Panc1 (cell line): ENCODE measurements around the gene ACSL5. TPM values are rescaled to one million over a fixed set of nuclear protein-coding genes. Genes with fewer than 3 reads are reported as not detected.
A peak's percentile ranks its signal among the peaks of the same experiment; 100 is the strongest.

Experiments used
- ATAC-seq: fragments of 200-7000 bp; cut with Tn5 transposase; 2 replicates; pipeline ENCODE4 v1.9.1; 2020; ENCODE audit warnings: mild to moderate bottlenecking, moderate library complexity
- BruUV-seq: library from RNA; stranded (reverse); fragments of 400-500 nt; replicated peaks from 2 replicates; lab custom pipeline; 2021; lab: Mats Ljungman, UMichigan
- CTCF ChIA-PET: fragments of 300-600 bp; sonication (Branson Sonifier 250); formaldehyde crosslinking; loops from one replicate; lab custom pipeline; 2022; ENCODE audit warnings: antibody characterized with exemption; lab: Charles Lee
- POLR2A ChIA-PET: fragments of 300-600 bp; sonication (Branson Sonifier 250); formaldehyde crosslinking; loops from one replicate; lab custom pipeline; 2022; ENCODE audit warnings: antibody characterized with exemption; lab: Charles Lee
- DNase-seq: peaks from one replicate; pipeline ENCODE4 v3.0.0-alpha.2; 2010; ENCODE audit warnings: low read depth, low spot score
- H3K27ac ChIP-seq: 2 replicates; pipeline ENCODE4 v1.5.1; 2011; ENCODE audit warnings: mild to moderate bottlenecking, low read length, inconsistent platforms
- H3K27me3 ChIP-seq: fragments of 200-500 bp; sonication (Bioruptor generic); 2 replicates; pipeline ENCODE4 v1.6.0; 2014; ENCODE audit warnings: low read length, inconsistent platforms; ENCODE audit not compliant: control insufficient read depth, insufficient read depth
- H3K36me3 ChIP-seq: fragments of 200-500 bp; sonication (Bioruptor generic); 2 replicates; pipeline ENCODE4 v1.5.1; 2014; ENCODE audit warnings: inconsistent platforms, mild to moderate bottlenecking, low read length, moderate library complexity; ENCODE audit not compliant: control insufficient read depth, insufficient read depth
- H3K4me1 ChIP-seq: 2 replicates; pipeline ENCODE4 v1.5.1; 2011; ENCODE audit warnings: inconsistent platforms, mild to moderate bottlenecking, low read length, moderate library complexity; ENCODE audit not compliant: control insufficient read depth, insufficient read depth
- H3K4me3 ChIP-seq, 2 experiments: 2 replicates each; pipeline ENCODE4 v1.5.1; 2011 to 2012; ENCODE audit warnings: low read depth in 2 of 2, low read length in 2 of 2, mild to moderate bottlenecking in 2 of 2, inconsistent platforms in 1 of 2, moderate library complexity in 1 of 2
- H3K9me3 ChIP-seq: fragments of 200-500 bp; sonication (Bioruptor generic); 2 replicates; pipeline ENCODE4 v1.5.1; 2014; ENCODE audit warnings: low read depth, mild to moderate bottlenecking, inconsistent platforms, low read length, moderate library complexity; ENCODE audit not compliant: control insufficient read depth, insufficient read depth
- POLR2AphosphoS5 ChIP-seq: IDR thresholded peaks from 2 replicates; pipeline ENCODE4 v1.6.1; 2012; ENCODE audit warnings: mild to moderate bottlenecking, low read depth, low read length, moderate library complexity
- SIN3A ChIP-seq: IDR thresholded peaks from 2 replicates; pipeline ENCODE4 v1.6.1; 2012; ENCODE audit warnings: low read depth, mild to moderate bottlenecking, low read length, moderate library complexity, borderline replicate concordance; ENCODE audit not compliant: insufficient read depth
- TCF7L2 ChIP-seq: IDR thresholded peaks from 2 replicates; pipeline ENCODE4 v1.6.1; 2011; ENCODE audit warnings: mild to moderate bottlenecking, low read depth, low read length, inconsistent platforms
- in situ Hi-C: cut with HindIII; loops from 2 replicates; pipeline ENCODE4 v1.10.0; 2016; ENCODE audit warnings: low sequenced_read_pairs, low pct_unique_long_range_greater_than_20kb
- intact Hi-C: fragments of 100-400 bp; cut with micrococcal nuclease; formaldehyde crosslinking; loops from one replicate; pipeline ENCODE4 v1.10.0; 2022; ENCODE audit not compliant: unreplicated experiment
- total RNA-seq: library from RNA; stranded (reverse); gene quantifications from one replicate; pipeline ENCODE4 v1.2.1, GENCODE V29; 2021; ENCODE audit not compliant: unreplicated experiment
- TF ChIP-seq, protein P1 (sequence below): fragments of 450-650 bp; IDR thresholded peaks from 2 replicates; pipeline ENCODE4 v1.5.1; 2017; ENCODE audit warnings: mild to moderate bottlenecking
- TF ChIP-seq, protein P2 (sequence below), 2 experiments: IDR thresholded peaks; 2 replicates each; pipeline ENCODE4 v1.6.1; 2011 to 2012; ENCODE audit warnings: low read depth in 2 of 2, control low read depth in 1 of 2, low read length in 1 of 2, mild to moderate bottlenecking in 1 of 2, moderate library complexity in 1 of 2; ENCODE audit not compliant: insufficient read depth in 1 of 2

Gene ACSL5
- total RNA-seq, 1 experiment from 2014 or later: 2.4 TPM

GRCh38 chr10:112446855-112447619 is 73.1 kb downstream of the ACSL5 start, which contains the start of the genes VTI1A and ZDHHC6:
TSS of gene VTI1A (plus strand) at chr10:112447215. CDS start at chr10:112447374, 159 bp downstream.
TSS of gene ZDHHC6 (minus strand) at chr10:112446914. CDS start at chr10:112445436, 1,478 bp downstream.
- POLR2A ChIA-PET: no interaction called here
- H3K4me3 ChIP-seq: peak within 1 kb of the TSS; percentile 99
- ATAC-seq (peak; percentile 99), DNase-seq (peak; percentile 58)
- no peaks in the 10 kb centered on the region for H3K9me3 ChIP-seq
- H3K36me3 ChIP-seq: peaks cover 23% of the 10 kb centered on the region
- TF ChIP-seq, protein P1, sequence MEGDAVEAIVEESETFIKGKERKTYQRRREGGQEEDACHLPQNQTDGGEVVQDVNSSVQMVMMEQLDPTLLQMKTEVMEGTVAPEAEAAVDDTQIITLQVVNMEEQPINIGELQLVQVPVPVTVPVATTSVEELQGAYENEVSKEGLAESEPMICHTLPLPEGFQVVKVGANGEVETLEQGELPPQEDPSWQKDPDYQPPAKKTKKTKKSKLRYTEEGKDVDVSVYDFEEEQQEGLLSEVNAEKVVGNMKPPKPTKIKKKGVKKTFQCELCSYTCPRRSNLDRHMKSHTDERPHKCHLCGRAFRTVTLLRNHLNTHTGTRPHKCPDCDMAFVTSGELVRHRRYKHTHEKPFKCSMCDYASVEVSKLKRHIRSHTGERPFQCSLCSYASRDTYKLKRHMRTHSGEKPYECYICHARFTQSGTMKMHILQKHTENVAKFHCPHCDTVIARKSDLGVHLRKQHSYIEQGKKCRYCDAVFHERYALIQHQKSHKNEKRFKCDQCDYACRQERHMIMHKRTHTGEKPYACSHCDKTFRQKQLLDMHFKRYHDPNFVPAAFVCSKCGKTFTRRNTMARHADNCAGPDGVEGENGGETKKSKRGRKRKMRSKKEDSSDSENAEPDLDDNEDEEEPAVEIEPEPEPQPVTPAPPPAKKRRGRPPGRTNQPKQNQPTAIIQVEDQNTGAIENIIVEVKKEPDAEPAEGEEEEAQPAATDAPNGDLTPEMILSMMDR: peak; percentile 33
- peak; percentile 41; the same call in 1 of the 2 replicates for TF ChIP-seq TCF7L2
- TF ChIP-seq, protein P2, sequence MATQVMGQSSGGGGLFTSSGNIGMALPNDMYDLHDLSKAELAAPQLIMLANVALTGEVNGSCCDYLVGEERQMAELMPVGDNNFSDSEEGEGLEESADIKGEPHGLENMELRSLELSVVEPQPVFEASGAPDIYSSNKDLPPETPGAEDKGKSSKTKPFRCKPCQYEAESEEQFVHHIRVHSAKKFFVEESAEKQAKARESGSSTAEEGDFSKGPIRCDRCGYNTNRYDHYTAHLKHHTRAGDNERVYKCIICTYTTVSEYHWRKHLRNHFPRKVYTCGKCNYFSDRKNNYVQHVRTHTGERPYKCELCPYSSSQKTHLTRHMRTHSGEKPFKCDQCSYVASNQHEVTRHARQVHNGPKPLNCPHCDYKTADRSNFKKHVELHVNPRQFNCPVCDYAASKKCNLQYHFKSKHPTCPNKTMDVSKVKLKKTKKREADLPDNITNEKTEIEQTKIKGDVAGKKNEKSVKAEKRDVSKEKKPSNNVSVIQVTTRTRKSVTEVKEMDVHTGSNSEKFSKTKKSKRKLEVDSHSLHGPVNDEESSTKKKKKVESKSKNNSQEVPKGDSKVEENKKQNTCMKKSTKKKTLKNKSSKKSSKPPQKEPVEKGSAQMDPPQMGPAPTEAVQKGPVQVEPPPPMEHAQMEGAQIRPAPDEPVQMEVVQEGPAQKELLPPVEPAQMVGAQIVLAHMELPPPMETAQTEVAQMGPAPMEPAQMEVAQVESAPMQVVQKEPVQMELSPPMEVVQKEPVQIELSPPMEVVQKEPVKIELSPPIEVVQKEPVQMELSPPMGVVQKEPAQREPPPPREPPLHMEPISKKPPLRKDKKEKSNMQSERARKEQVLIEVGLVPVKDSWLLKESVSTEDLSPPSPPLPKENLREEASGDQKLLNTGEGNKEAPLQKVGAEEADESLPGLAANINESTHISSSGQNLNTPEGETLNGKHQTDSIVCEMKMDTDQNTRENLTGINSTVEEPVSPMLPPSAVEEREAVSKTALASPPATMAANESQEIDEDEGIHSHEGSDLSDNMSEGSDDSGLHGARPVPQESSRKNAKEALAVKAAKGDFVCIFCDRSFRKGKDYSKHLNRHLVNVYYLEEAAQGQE (IDR thresholded peaks at IDR 0.05; ENCODE audit: insufficient read depth in 1 of 2, low read depth in 2 of 2, low read length in 1 of 2): peak; percentile 43 to 48; a peak in 2 of 4 replicates
- peak; percentile 50; the same call in 1 of the 2 replicates for TF ChIP-seq SIN3A
- TF ChIP-seq POLR2AphosphoS5: peak; percentile 84
- no peaks in the 10 kb centered on the region for H3K27me3 ChIP-seq
- intact Hi-C loops (no loop called here), in situ Hi-C loops (no loop called here)
- H3K4me1 ChIP-seq: peaks cover 22% of the 10 kb centered on the region
- CTCF ChIA-PET: interaction anchor here (1.1 to 1.5 kb wide), 2 partner anchors 25 to 75 kb away, joined by 3 to 11 read pairs; no protein-coding TSS in a partner anchor
- BruUV-seq: no TSS peak
- H3K27ac ChIP-seq: peak within 1 kb of the TSS; percentile 99

GRCh38 chr10:112447620-112447928 is 73.7 kb downstream of the ACSL5 start:
- in situ Hi-C loops: no loop called here
- no peaks in the 10 kb centered on the region for H3K27me3 ChIP-seq
- no peaks in the 10 kb centered on the region for H3K9me3 ChIP-seq
- CTCF ChIA-PET: interaction anchor here (1.1 to 1.5 kb wide), 2 partner anchors 24 to 76 kb away, joined by 3 to 11 read pairs; no protein-coding TSS in a partner anchor
- H3K4me3 ChIP-seq: peak overlapping the region; percentile 99
- H3K27ac ChIP-seq: peak overlapping the region; percentile 99
- POLR2A ChIA-PET: no interaction called here
- peaks cover 23% of the 10 kb centered on the region for H3K36me3 ChIP-seq
- ATAC-seq (no peak), DNase-seq (no peak)
- peaks cover 22% of the 10 kb centered on the region for H3K4me1 ChIP-seq
- no peak for TF ChIP-seq POLR2AphosphoS5
- TF ChIP-seq, protein P1: no peak
- TF ChIP-seq, protein P2 (IDR thresholded peaks at IDR 0.05; ENCODE audit: insufficient read depth in 1 of 2, low read depth in 2 of 2, low read length in 1 of 2): no peak
- TF ChIP-seq SIN3A: no peak
- no peak for TF ChIP-seq TCF7L2
- no TSS peak for BruUV-seq
- intact Hi-C loops: no loop called here
